HUES6 (cell line): ENCODE measurements around the gene DMRT1.
A peak's percentile ranks its signal among the peaks of the same experiment; 100 is the strongest.

ENCODE experiments used
- H3K27ac ChIP-seq: 2 replicates; pipeline ENCODE4 v1.7.0; 2013; ENCODE audit warnings: low read depth, mild to moderate bottlenecking, low read length, inconsistent platforms
- H3K27me3 ChIP-seq: 2 replicates; pipeline ENCODE4 v1.6.1; 2013; ENCODE audit warnings: low read length; ENCODE audit not compliant: control insufficient read depth, insufficient read depth
- H3K36me3 ChIP-seq: 2 replicates; pipeline ENCODE4 v1.6.1; 2013; ENCODE audit warnings: low read length; ENCODE audit not compliant: control insufficient read depth, insufficient read depth
- H3K4me1 ChIP-seq: 2 replicates; pipeline ENCODE4 v1.6.1; 2013; ENCODE audit warnings: low read length; ENCODE audit not compliant: control insufficient read depth, insufficient read depth
- H3K4me3 ChIP-seq: 2 replicates; pipeline ENCODE4 v1.5.1; 2013; ENCODE audit warnings: low read depth, low read length
- H3K9ac ChIP-seq: one replicate; pipeline ENCODE4 v1.6.1; 2013; ENCODE audit warnings: mild to moderate bottlenecking, low read length
- H3K9me3 ChIP-seq: 2 replicates; pipeline ENCODE4 v1.6.1; 2013; ENCODE audit warnings: low read depth, low read length; ENCODE audit not compliant: control insufficient read depth, insufficient read depth

The DMRT1 gene

GRCh38 chr9:841371-842209, at the start of gene DMRT1:
Gene DMRT1 (plus strand): TSS chr9:841697. CDS start chr9:841839, 142 bp downstream.
- no peak within 1 kb of the TSS for H3K9ac ChIP-seq
- peaks cover 9% of the 10 kb centered on the region for H3K4me1 ChIP-seq
- peak within 1 kb of the TSS; percentile 45 for H3K4me3 ChIP-seq
- no peaks in the 10 kb centered on the region for H3K9me3 ChIP-seq
- H3K27me3 ChIP-seq, result peaks cover 99% of the 10 kb centered on the region
- no peaks in the 10 kb centered on the region for H3K36me3 ChIP-seq
- no peak within 1 kb of the TSS for H3K27ac ChIP-seq

GRCh38 chr9:792331-793260, 48.9 kb upstream of the DMRT1 start:
- no peak overlapping the region for H3K27ac ChIP-seq
- H3K36me3 ChIP-seq, result no peaks in the 10 kb centered on the region
- no peaks in the 10 kb centered on the region for H3K27me3 ChIP-seq
- H3K9ac ChIP-seq, result no peak overlapping the region
- no peak overlapping the region for H3K4me3 ChIP-seq
- H3K4me1 ChIP-seq, result no peaks in the 10 kb centered on the region
- H3K9me3 ChIP-seq, result no peaks in the 10 kb centered on the region

- H3K27me3 ChIP-seq, result no peaks in the 10 kb centered on the region
- no peaks in the 10 kb centered on the region for H3K9me3 ChIP-seq
- H3K4me1 ChIP-seq, result no peaks in the 10 kb centered on the region
- H3K36me3 ChIP-seq, result no peaks in the 10 kb centered on the region
- H3K9ac ChIP-seq, result no peak overlapping the region
- no peak overlapping the region for H3K4me3 ChIP-seq
- H3K27ac ChIP-seq, result no peak overlapping the region
Observed at GRCh38 chr9:794386-794785, 47.1 kb upstream of the DMRT1 start.

GRCh38 chr9:795869-796268, 45.6 kb upstream of the DMRT1 start:
- no peaks in the 10 kb centered on the region for H3K36me3 ChIP-seq
- no peak overlapping the region for H3K4me3 ChIP-seq
- no peak overlapping the region for H3K27ac ChIP-seq
- H3K9ac ChIP-seq, result no peak overlapping the region
- H3K27me3 ChIP-seq, result no peaks in the 10 kb centered on the region
- no peaks in the 10 kb centered on the region for H3K9me3 ChIP-seq
- no peaks in the 10 kb centered on the region for H3K4me1 ChIP-seq

- Histone ChIP-seq H3K9ac (no peak overlapping the region), H3K9me3 (no peaks in the 10 kb centered on the region), H3K27ac (no peak overlapping the region), H3K36me3 (no peaks in the 10 kb centered on the region), H3K27me3 (no peaks in the 10 kb centered on the region), H3K4me1 (no peaks in the 10 kb centered on the region), H3K4me3 (no peak overlapping the region)
Observed at GRCh38 chr9:800591-801150, 40.8 kb upstream of the DMRT1 start.

- Histone ChIP-seq H3K27me3 (no peaks in the 10 kb centered on the region), H3K9ac (no peak overlapping the region), H3K9me3 (no peaks in the 10 kb centered on the region), H3K4me1 (no peaks in the 10 kb centered on the region), H3K4me3 (no peak overlapping the region), H3K36me3 (no peaks in the 10 kb centered on the region), H3K27ac (no peak overlapping the region)
Observed at GRCh38 chr9:801399-802071, 40.0 kb upstream of the DMRT1 start.

GRCh38 chr9:804026-804425, 37.5 kb upstream of the DMRT1 start:
- Histone ChIP-seq H3K9ac (no peak overlapping the region), H3K9me3 (no peaks in the 10 kb centered on the region), H3K27me3 (no peaks in the 10 kb centered on the region), H3K4me1 (no peaks in the 10 kb centered on the region), H3K36me3 (no peaks in the 10 kb centered on the region), H3K27ac (no peak overlapping the region), H3K4me3 (no peak overlapping the region)

GRCh38 chr9:805151-805550, 36.3 kb upstream of the DMRT1 start:
- no peak overlapping the region for H3K4me3 ChIP-seq
- H3K27ac ChIP-seq, result no peak overlapping the region
- no peaks in the 10 kb centered on the region for H3K36me3 ChIP-seq
- no peaks in the 10 kb centered on the region for H3K9me3 ChIP-seq
- no peak overlapping the region for H3K9ac ChIP-seq
- H3K4me1 ChIP-seq, result no peaks in the 10 kb centered on the region
- H3K27me3 ChIP-seq, result no peaks in the 10 kb centered on the region

GRCh38 chr9:806285-807156, 35.0 kb upstream of the DMRT1 start:
- Histone ChIP-seq H3K4me1 (no peaks in the 10 kb centered on the region), H3K27ac (no peak overlapping the region), H3K9me3 (no peaks in the 10 kb centered on the region), H3K27me3 (no peaks in the 10 kb centered on the region), H3K9ac (no peak overlapping the region), H3K4me3 (no peak overlapping the region), H3K36me3 (no peaks in the 10 kb centered on the region)

- Histone ChIP-seq H3K9ac (no peak overlapping the region), H3K36me3 (no peaks in the 10 kb centered on the region), H3K4me3 (no peak overlapping the region), H3K9me3 (no peaks in the 10 kb centered on the region), H3K4me1 (no peaks in the 10 kb centered on the region), H3K27me3 (no peaks in the 10 kb centered on the region), H3K27ac (no peak overlapping the region)
Observed at GRCh38 chr9:811106-811531, 30.4 kb upstream of the DMRT1 start.
